ENCODE results near the gene IFI44. TPM values are rescaled to one million over a fixed set of nuclear protein-coding genes. Genes with fewer than 3 reads are reported as not detected.

Gene IFI44
- polyA plus RNA-seq, 1 of the 3 experiments (the other 2 are of a cell fraction): 6.5 TPM

- Histone ChIP-seq H4K20me1 (ENCODE audit: insufficient read depth) (no peaks in the 10 kb centered on the region), H3K79me2 (ENCODE audit: insufficient read depth) (no peaks in the 10 kb centered on the region), H3K4me3 (ENCODE audit: low read depth in 2 of 2, low read length in 1 of 2) (no peak overlapping the region), H3K27me3 (ENCODE audit: insufficient read depth) (no peaks in the 10 kb centered on the region), H3F3A (replicated peaks; ENCODE audit: insufficient read depth) (no peaks in the 10 kb centered on the region), H3K36me3 (replicated peaks in 1 of 2; ENCODE audit: control insufficient read depth in 1 of 2, insufficient read depth in 2 of 2, low read length in 1 of 2) (peaks cover 0 to 7% of the 10 kb centered on the region in 2 experiments), H3K27ac (ENCODE audit: low read depth in 2 of 2, low read length in 1 of 2) (no peak overlapping the region), H3K9ac (no peak overlapping the region), H3K9me2 (no peaks in the 10 kb centered on the region), H2AFZ (ENCODE audit: low read depth) (no peak overlapping the region), H3K4me1 (ENCODE audit: control insufficient read depth in 1 of 2, insufficient read depth in 2 of 2, low read depth in 1 of 2, low read length in 1 of 2) (no peaks in the 10 kb centered on the region; a peak in 1 of 4 replicates), H3K9me3 (0 out of 2 replicates have a peak, but pooled peaks cover 6% of the 10 kb centered on the region), H3K4me2 (no peak overlapping the region)
- DNase-seq: no peak
- TF ChIP-seq EP300 (IDR thresholded peaks at IDR 0.05; ENCODE audit: borderline replicate concordance in 1 of 2, low read depth in 1 of 2, low read length in 1 of 2): no peak
- no peak for TF ChIP-seq NRF1 (IDR thresholded peaks at IDR 0.05; ENCODE audit: low read depth, low read length)
- no peak for TF ChIP-seq GATA2 (CRISPR knock-in tag; IDR thresholded peaks at IDR 0.05)
- no peak for TF ChIP-seq PBX3 (IDR thresholded peaks at IDR 0.05)
- TF ChIP-seq YY1 (IDR thresholded peaks at IDR 0.05; ENCODE audit: low read depth): no peak
- no peak for TF ChIP-seq JUND (IDR thresholded peaks at IDR 0.05)
- TF ChIP-seq CHD2 (IDR thresholded peaks at IDR 0.05; ENCODE audit: low read length, partially characterized antibody): no peak
- TF ChIP-seq CTCF (IDR thresholded peaks at IDR 0.05): no peak
- TF ChIP-seq SMC3 (IDR thresholded peaks at IDR 0.05; ENCODE audit: low read depth, low read length): no peak
- TF ChIP-seq GABPA (IDR thresholded peaks at IDR 0.05; ENCODE audit: low read depth): no peak
- ChIA-PET POLR2A (no interaction called here), CTCF (interaction anchor here (0.8 kb wide), 1 partner anchor 12 kb away, joined by 3 read pairs; no protein-coding TSS in a partner anchor)
- 63% methylated on average over 1 of the region's 1 CpG for WGBS (ENCODE audit: low lambda C conversion rate)
Observed at GRCh38 chr1:78645723-78646122, 3.9 kb upstream of the IFI44 start.

GRCh38 chr1:78647238-78647637, 2.4 kb upstream of the IFI44 start:
- 0 out of 2 replicates have a peak, but pooled peaks cover 6% of the 10 kb centered on the region for H3K9me3 ChIP-seq
- no CpG with 5 or more reads among the region's 1 CpG for WGBS (ENCODE audit: low lambda C conversion rate)
- H3K9me2 ChIP-seq: no peaks in the 10 kb centered on the region
- H3K4me3 ChIP-seq (ENCODE audit: low read depth in 2 of 2, low read length in 1 of 2): no peak overlapping the region
- CTCF ChIA-PET: interaction anchor here (0.8 to 1.3 kb wide), 3 partner anchors 28 to 40 kb away, joined by 3 read pairs; no protein-coding TSS in a partner anchor
- POLR2A ChIA-PET: no interaction called here
- no peaks in the 10 kb centered on the region for H3K27me3 ChIP-seq (ENCODE audit: insufficient read depth)
- DNase-seq: no peak
- peaks cover 0 to 7% of the 10 kb centered on the region in 2 experiments for H3K36me3 ChIP-seq (replicated peaks in 1 of 2; ENCODE audit: control insufficient read depth in 1 of 2, insufficient read depth in 2 of 2, low read length in 1 of 2)
- no peaks in the 10 kb centered on the region for H4K20me1 ChIP-seq (ENCODE audit: insufficient read depth)
- peaks cover 0 to 4% of the 10 kb centered on the region in 2 experiments; a peak in 2 of 4 replicates for H3K4me1 ChIP-seq (ENCODE audit: control insufficient read depth in 1 of 2, insufficient read depth in 2 of 2, low read depth in 1 of 2, low read length in 1 of 2)
- H3K4me2 ChIP-seq: no peak overlapping the region
- H2AFZ ChIP-seq (ENCODE audit: low read depth): no peak overlapping the region
- no peak overlapping the region for H3K27ac ChIP-seq (ENCODE audit: low read depth in 2 of 2, low read length in 1 of 2)
- no peak overlapping the region for H3K9ac ChIP-seq
- no peaks in the 10 kb centered on the region for H3K79me2 ChIP-seq (ENCODE audit: insufficient read depth)
- no peaks in the 10 kb centered on the region for H3F3A ChIP-seq (replicated peaks; ENCODE audit: insufficient read depth)
- TF ChIP-seq FOSL2 (IDR thresholded peaks at IDR 0.05; ENCODE audit: borderline replicate concordance, low read depth) (no peak), REST (IDR thresholded peaks at IDR 0.05; ENCODE audit: low read depth, low read length) (no peak), ELF1 (IDR thresholded peaks at IDR 0.05) (no peak), YY1 (IDR thresholded peaks at IDR 0.05; ENCODE audit: low read depth) (no peak), NRF1 (IDR thresholded peaks at IDR 0.05; ENCODE audit: low read depth, low read length) (no peak), SMC3 (IDR thresholded peaks at IDR 0.05; ENCODE audit: low read depth, low read length) (no peak), ZBTB33 (IDR thresholded peaks at IDR 0.05; ENCODE audit: borderline replicate concordance, low read depth) (no peak), EP300 (IDR thresholded peaks at IDR 0.05; ENCODE audit: borderline replicate concordance in 1 of 2, low read depth in 1 of 2, low read length in 1 of 2) (no peak), IRF3 (IDR thresholded peaks at IDR 0.05; ENCODE audit: low read depth, low read length) (no peak), SIN3A (IDR thresholded peaks at IDR 0.05; ENCODE audit: borderline replicate concordance, low read depth, low read length) (no peak)
